ENCODE measurements around the gene LGMN.

LGMN gene

GRCh38 chr14:92702441-92702918 lies 45.9 kb downstream of the LGMN start:
- TF ChIP-seq, protein P1, sequence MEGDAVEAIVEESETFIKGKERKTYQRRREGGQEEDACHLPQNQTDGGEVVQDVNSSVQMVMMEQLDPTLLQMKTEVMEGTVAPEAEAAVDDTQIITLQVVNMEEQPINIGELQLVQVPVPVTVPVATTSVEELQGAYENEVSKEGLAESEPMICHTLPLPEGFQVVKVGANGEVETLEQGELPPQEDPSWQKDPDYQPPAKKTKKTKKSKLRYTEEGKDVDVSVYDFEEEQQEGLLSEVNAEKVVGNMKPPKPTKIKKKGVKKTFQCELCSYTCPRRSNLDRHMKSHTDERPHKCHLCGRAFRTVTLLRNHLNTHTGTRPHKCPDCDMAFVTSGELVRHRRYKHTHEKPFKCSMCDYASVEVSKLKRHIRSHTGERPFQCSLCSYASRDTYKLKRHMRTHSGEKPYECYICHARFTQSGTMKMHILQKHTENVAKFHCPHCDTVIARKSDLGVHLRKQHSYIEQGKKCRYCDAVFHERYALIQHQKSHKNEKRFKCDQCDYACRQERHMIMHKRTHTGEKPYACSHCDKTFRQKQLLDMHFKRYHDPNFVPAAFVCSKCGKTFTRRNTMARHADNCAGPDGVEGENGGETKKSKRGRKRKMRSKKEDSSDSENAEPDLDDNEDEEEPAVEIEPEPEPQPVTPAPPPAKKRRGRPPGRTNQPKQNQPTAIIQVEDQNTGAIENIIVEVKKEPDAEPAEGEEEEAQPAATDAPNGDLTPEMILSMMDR (IDR thresholded peaks at IDR 0.05; ENCODE audit: extremely low read depth, missing control alignments): no peak
- no peak for DNase-seq (ENCODE audit: low spot score)

DNA sequence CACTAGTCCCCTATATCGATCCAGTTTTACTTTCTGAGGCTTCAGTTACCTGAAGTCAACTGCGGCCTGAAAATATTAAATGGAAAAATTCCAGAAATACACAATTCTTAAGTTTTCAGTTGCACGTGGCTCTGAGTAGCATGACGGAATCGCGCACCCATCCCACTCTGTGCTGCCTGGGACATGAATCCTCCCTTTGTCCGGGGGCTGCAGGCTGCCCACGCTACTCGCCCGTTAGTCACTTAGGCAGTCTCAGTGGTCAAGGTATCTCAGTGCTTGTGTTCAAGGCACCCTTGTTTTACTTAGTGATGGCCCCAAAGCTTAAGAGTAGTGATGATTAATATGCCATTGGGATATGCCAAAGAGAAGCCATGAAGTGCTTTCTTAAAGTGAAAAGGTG lies 46.6 kb downstream of the LGMN start:
- no peak for DNase-seq (ENCODE audit: low spot score)
- TF ChIP-seq, protein P1 (IDR thresholded peaks at IDR 0.05; ENCODE audit: extremely low read depth, missing control alignments): no peak

GRCh38 chr14:92698393-92698792 lies 50.0 kb downstream of the LGMN start:
- DNase-seq (ENCODE audit: low spot score): no peak
- TF ChIP-seq, protein P1 (IDR thresholded peaks at IDR 0.05; ENCODE audit: extremely low read depth, missing control alignments): no peak

- TF ChIP-seq, protein P1 (IDR thresholded peaks at IDR 0.05; ENCODE audit: extremely low read depth, missing control alignments): no peak
- no peak for DNase-seq (ENCODE audit: low spot score)
Measured at GRCh38 chr14:92696366-92696765, 52.1 kb downstream of the LGMN start.

DNA sequence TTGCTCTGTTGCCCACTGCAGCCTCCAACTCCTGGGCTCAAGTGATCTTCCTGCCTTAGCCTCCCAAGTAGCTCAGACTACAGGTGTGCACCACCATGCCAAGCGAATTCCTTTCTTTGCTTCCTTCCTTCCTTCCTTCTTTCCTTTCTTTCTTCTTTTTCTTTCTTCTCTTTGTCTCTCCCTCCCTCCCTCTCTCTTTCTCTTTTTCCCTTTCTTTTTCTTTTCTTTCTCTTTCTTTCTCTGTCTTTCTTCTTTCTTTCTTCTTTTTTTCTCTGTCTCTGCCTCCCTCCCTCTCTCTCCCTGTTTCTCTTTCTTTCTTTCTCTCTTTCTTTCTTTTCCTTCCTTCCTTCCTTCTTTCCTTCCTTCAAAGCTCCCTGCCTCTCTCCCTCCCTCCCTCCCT lies 52.9 kb downstream of the LGMN start:
- TF ChIP-seq, protein P1 (IDR thresholded peaks at IDR 0.05; ENCODE audit: extremely low read depth, missing control alignments): no peak

GRCh38 chr14:92694807-92695206 lies 53.6 kb downstream of the LGMN start:
- TF ChIP-seq, protein P1 (IDR thresholded peaks at IDR 0.05; ENCODE audit: extremely low read depth, missing control alignments): no peak
- no peak for DNase-seq (ENCODE audit: low spot score)

More for the DNA sequence above, 52.9 kb downstream of the LGMN start:
- DNase-seq (ENCODE audit: low spot score): no peak

DNA sequence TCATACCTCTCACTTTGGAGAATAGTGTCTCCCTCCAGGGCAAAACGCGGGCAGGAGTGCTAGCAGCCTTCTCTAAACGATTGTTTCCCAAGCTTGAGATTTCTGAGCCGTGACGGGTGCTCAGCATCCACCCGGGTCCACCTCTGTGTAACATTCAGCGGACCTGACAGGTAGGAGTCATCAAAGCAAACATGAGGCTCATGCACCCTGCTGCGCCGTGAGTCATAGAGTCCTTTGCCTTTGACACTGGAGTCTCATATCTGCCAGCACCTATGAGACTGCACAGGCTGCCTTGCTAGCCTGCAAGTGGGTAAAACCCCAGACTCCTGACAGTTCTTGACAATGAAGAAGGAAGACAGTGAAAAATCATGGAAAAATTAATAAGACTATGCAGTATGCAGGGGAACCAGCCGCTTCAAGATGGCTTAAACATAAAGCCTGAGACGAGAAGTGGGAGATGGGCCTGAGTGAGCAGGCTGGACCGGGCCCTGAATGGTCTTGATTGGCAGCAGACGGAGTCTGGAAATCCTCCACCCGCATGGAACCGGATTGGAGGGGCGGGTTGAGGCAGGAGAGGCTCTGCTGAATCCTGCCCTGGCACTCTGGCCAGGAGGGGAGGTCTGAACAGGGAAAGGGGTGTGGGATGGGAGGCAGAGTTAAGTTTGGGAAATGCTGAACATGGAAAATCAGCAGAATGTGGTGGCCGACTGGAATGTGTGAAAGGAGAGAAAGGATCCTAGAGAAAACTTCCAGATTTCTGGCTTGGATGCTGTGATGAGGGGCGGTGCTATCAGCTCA lies 54.2 kb downstream of the LGMN start:
- TF ChIP-seq, protein P1 (IDR thresholded peaks at IDR 0.05; ENCODE audit: extremely low read depth, missing control alignments): no peak
- DNase-seq (ENCODE audit: low spot score): no peak

Data from GM20000 (cell line).